HepG2 (cell line): Measurements from ENCODE around the gene WDR76. TPM values are rescaled to one million over a fixed set of nuclear protein-coding genes. Genes with fewer than 3 reads are reported as not detected.
A peak's percentile ranks its signal among the peaks of the same experiment; 100 is the strongest.

Source experiments
- CCDC6 ChIP-seq: sonication (generic); formaldehyde crosslinking; IDR thresholded peaks from 2 replicates; pipeline ENCODE4 v1.8.1; 2022; ENCODE audit warnings: mild to moderate bottlenecking, missing genetic modification reagents, moderate library complexity
- GABPA ChIP-seq, 2 experiments: IDR thresholded peaks; 2 replicates each; pipeline ENCODE4 v1.6.1; 2011 to 2016; ENCODE audit warnings: low read depth in 2 of 2, low read length in 1 of 2, missing biosample characterization in 1 of 2, missing genetic modification characterization in 1 of 2
- MYC ChIP-seq: sonication (generic); formaldehyde crosslinking; IDR thresholded peaks from 2 replicates; pipeline ENCODE4 v1.9.0; 2021; ENCODE audit warnings: missing genetic modification reagents, borderline replicate concordance
- NCOA1 ChIP-seq: sonication (generic); formaldehyde crosslinking; IDR thresholded peaks from 2 replicates; pipeline ENCODE4 v1.9.0; 2021; ENCODE audit warnings: missing genetic modification reagents
- NR2F2 ChIP-seq: IDR thresholded peaks from 2 replicates; pipeline ENCODE4 v1.6.1; 2012; ENCODE audit warnings: low read depth, inconsistent platforms, borderline replicate concordance
- PLSCR1 ChIP-seq: sonication (generic); formaldehyde crosslinking; IDR thresholded peaks from 2 replicates; pipeline ENCODE4 v1.5.0; 2020; ENCODE audit warnings: missing genetic modification reagents, mild to moderate bottlenecking, borderline replicate concordance
- POLR2AphosphoS5 ChIP-seq: IDR thresholded peaks from 2 replicates; pipeline ENCODE4 v1.6.1; 2012; ENCODE audit warnings: low read depth, low read length
- SOX5 ChIP-seq: IDR thresholded peaks from 2 replicates; pipeline ENCODE4 v1.6.1; 2016; ENCODE audit warnings: borderline replicate concordance
- STAT6 ChIP-seq: sonication (generic); formaldehyde crosslinking; IDR thresholded peaks from 2 replicates; pipeline ENCODE4 v1.4.0; 2020; ENCODE audit warnings: missing genetic modification reagents, mild to moderate bottlenecking, borderline replicate concordance
- TEAD3 ChIP-seq: optimal IDR thresholded peaks from 2 replicates; pipeline ENCODE3; 2016; ENCODE audit warnings: borderline replicate concordance
- TOE1 ChIP-seq: sonication (generic); formaldehyde crosslinking; IDR thresholded peaks from 2 replicates; pipeline ENCODE4 v1.4.0; 2020; ENCODE audit warnings: mild to moderate bottlenecking, missing genetic modification reagents
- ZNF225 ChIP-seq: sonication (generic); formaldehyde crosslinking; IDR thresholded peaks from 2 replicates; pipeline ENCODE4 v1.4.0; 2020; ENCODE audit warnings: mild to moderate bottlenecking, missing genetic modification reagents
- ZNF362 ChIP-seq: sonication (generic); formaldehyde crosslinking; IDR thresholded peaks from 2 replicates; pipeline ENCODE4 v1.4.0; 2020; ENCODE audit warnings: missing genetic modification reagents, mild to moderate bottlenecking, borderline replicate concordance
- ZNF552 ChIP-seq: sonication (generic); formaldehyde crosslinking; IDR thresholded peaks from 2 replicates; pipeline ENCODE4 v1.9.0; 2022; ENCODE audit warnings: missing genetic modification reagents, mild to moderate bottlenecking, borderline replicate concordance
- ZNF737 ChIP-seq: sonication (generic); formaldehyde crosslinking; IDR thresholded peaks from 2 replicates; pipeline ENCODE4 v1.5.0; 2020; ENCODE audit warnings: missing genetic modification reagents, mild to moderate bottlenecking, borderline replicate concordance
- ZNF770 ChIP-seq: sonication (generic); formaldehyde crosslinking; IDR thresholded peaks from 2 replicates; pipeline ENCODE4 v1.5.0; 2020; ENCODE audit warnings: mild to moderate bottlenecking, missing genetic modification reagents
- ZNF777 ChIP-seq: sonication (generic); formaldehyde crosslinking; IDR thresholded peaks from 2 replicates; pipeline ENCODE4 v1.4.0; 2020; ENCODE audit warnings: missing genetic modification reagents
- ZNF800 ChIP-seq: sonication (generic); formaldehyde crosslinking; IDR thresholded peaks from 2 replicates; pipeline ENCODE4 v1.4.0; 2020; ENCODE audit warnings: missing genetic modification reagents
- polyA plus RNA-seq, 8 experiments: library from polyadenylated mRNA; depleted of rRNA in 3 of 8; stranded (reverse) in 7 of 8; unstranded in 1 of 8; fragments of >200 nt; fragmentation: Illumina TruSeq in 4 of 8; extraction: Trizol in 4 of 8; gene quantifications; 2 replicates each; pipeline versions ENCODE4 v1.2.1 to v1.2.3, GENCODE V29; 2011 to 2016; ENCODE audit warnings: low read depth in 4 of 8, missing spikeins in 1 of 8, mixed read lengths in 1 of 8; ENCODE audit not compliant: insufficient read depth in 1 of 8
- total RNA-seq, 5 experiments: library from RNA; depleted of rRNA; stranded (reverse); fragments of >200 nt; fragmentation: Illumina TruSeq; extraction: Trizol; gene quantifications; 2 replicates each; pipeline ENCODE4 v1.2.3, GENCODE V29; 2016; ENCODE audit warnings: low read depth in 1 of 5

WDR76 gene
- total and polyA plus RNA-seq, 2 of the 13 experiments (the other 11 are each of a cell fraction or from before 2014, with no cell fraction given), result 1.1 to 9.7 TPM

GRCh38 chr15:43791993-43792760 is 34.6 kb upstream of the WDR76 start, which contains the start of gene SERF2 (continued):
- TF ChIP-seq STAT6 (CRISPR knock-in tag) (peak; percentile 88; the same call in 1 of the 2 replicates), ZNF552 (CRISPR knock-in tag) (0 out of 2 replicates have a peak, but pooled peaks have one; percentile 49), ZNF737 (CRISPR knock-in tag) (no peak), GABPA (IDR thresholded peaks at IDR 0.05; ENCODE audit: low read depth, low read length) (no peak), GABPA (CRISPR knock-in tag; IDR thresholded peaks at IDR 0.05; ENCODE audit: low read depth) (peak; percentile 53), TEAD3 (CRISPR knock-in tag) (peak; percentile 3), NR2F2 (no peak; the same call in 1 of the 2 replicates), NCOA1 (CRISPR knock-in tag) (no peak), POLR2AphosphoS5 (peak; percentile 98), PLSCR1 (CRISPR knock-in tag) (no peak), CCDC6 (CRISPR knock-in tag) (0 out of 2 replicates have a peak, but pooled peaks have one; percentile 52), MYC (CRISPR knock-in tag) (peak; percentile 89), ZNF362 (CRISPR knock-in tag) (no peak), TOE1 (CRISPR knock-in tag) (no peak), SOX5 (CRISPR knock-in tag) (no peak), ZNF800 (CRISPR knock-in tag) (no peak), ZNF225 (CRISPR knock-in tag) (peak; percentile 82; the same call in 1 of the 2 replicates), ZNF770 (CRISPR knock-in tag) (no peak), ZNF777 (CRISPR knock-in tag) (no peak)
